Stimulated activated naive B cell treated with anti-CD40 and anti-IgM and Interleukin-4, amounts not matched to agents 10 μg/mL and 1 μg/mL and 100 μg/mL, for 72 hours (primary cell): ENCODE data around the gene MED23.

Experiments used
- ATAC-seq, 2 donors: fragments of 150-1000 bp; cut with Tn5 transposase; replicated peaks; 2 replicates each; pipeline ENCODE4 v1.10.0; 2021; ENCODE audit warnings: moderate library complexity in 1 of 2
- DNase-seq: peaks from one replicate; pipeline ENCODE4 v3.0.0; 2021
- H3K27ac Mint-ChIP-seq: one replicate; pipeline ENCODE4 v1.8.0; 2022; ENCODE audit warnings: mild to moderate bottlenecking, mixed read lengths
- H3K27me3 Mint-ChIP-seq, 2 donors: one replicate each; pipeline ENCODE4 v1.8.0; 2022; ENCODE audit warnings: mixed read lengths in 2 of 2
- H3K36me3 Mint-ChIP-seq, 2 donors: one replicate each; pipeline ENCODE4 v1.8.0; 2022; ENCODE audit warnings: mixed read lengths in 2 of 2, mild to moderate bottlenecking in 1 of 2
- H3K4me1 Mint-ChIP-seq, 2 donors: one replicate each; pipeline ENCODE4 v1.8.0; 2022; ENCODE audit warnings: mixed read lengths in 2 of 2, mild to moderate bottlenecking in 1 of 2
- H3K4me3 Mint-ChIP-seq, 2 donors: one replicate each; pipeline ENCODE4 v1.8.0; 2022; ENCODE audit warnings: mild to moderate bottlenecking in 2 of 2, mixed read lengths in 2 of 2, moderate library complexity in 1 of 2
- H3K9me3 Mint-ChIP-seq, 2 donors: one replicate each; pipeline ENCODE4 v1.8.0; 2022; ENCODE audit warnings: mixed read lengths in 2 of 2, mild to moderate bottlenecking in 1 of 2

Gene MED23

GRCh38 chr6:131627724-131628682 is at the start of gene MED23:
MED23 (minus strand) TSS chr6:131628242; CDS start chr6:131628049, 193 bp downstream.
- ATAC-seq (peak; percentile 89 to 95), DNase-seq (peak; percentile 95)
- Mint-ChIP-seq H3K4me1 (peaks cover 9 to 36% of the 10 kb centered on the region in 2 donors), H3K4me3 (peak within 1 kb of the TSS; percentile 97 to 99), H3K27ac (peak within 1 kb of the TSS; percentile 97), H3K27me3 (no peaks in the 10 kb centered on the region), H3K36me3 (peaks cover 18 to 25% of the 10 kb centered on the region in 2 donors), H3K9me3 (no peaks in the 10 kb centered on the region)

GRCh38 chr6:131673184-131673583 is 45.1 kb upstream of the MED23 start:
- Mint-ChIP-seq H3K36me3 (peaks cover 0 to 6% of the 10 kb centered on the region in 2 donors), H3K4me1 (no peaks in the 10 kb centered on the region), H3K4me3 (no peak overlapping the region), H3K27me3 (no peaks in the 10 kb centered on the region), H3K27ac (no peak overlapping the region), H3K9me3 (no peaks in the 10 kb centered on the region)
- DNase-seq (no peak), ATAC-seq (no peak)

- Mint-ChIP-seq H3K36me3 (peaks cover 0 to 6% of the 10 kb centered on the region in 2 donors), H3K4me1 (peaks cover 0 to 9% of the 10 kb centered on the region in 2 donors), H3K4me3 (no peak overlapping the region), H3K27me3 (peaks cover 0 to 3% of the 10 kb centered on the region in 2 donors), H3K27ac (no peak overlapping the region), H3K9me3 (no peaks in the 10 kb centered on the region)
- no peak for DNase-seq
- no peak for ATAC-seq
These were observed 41.8 kb upstream of the MED23 start for GRCh38 chr6:131669891-131670290.

- H3K9me3 Mint-ChIP-seq, result no peaks in the 10 kb centered on the region
- peaks cover 0 to 3% of the 10 kb centered on the region in 2 donors for H3K27me3 Mint-ChIP-seq
- ATAC-seq, result no peak
- no peak overlapping the region for H3K27ac Mint-ChIP-seq
- peaks cover 6 to 17% of the 10 kb centered on the region in 2 donors for H3K4me1 Mint-ChIP-seq
- H3K4me3 Mint-ChIP-seq, result no peak overlapping the region
- DNase-seq, result no peak
- H3K36me3 Mint-ChIP-seq, result peaks cover 3 to 4% of the 10 kb centered on the region in 2 donors
These were observed 35.6 kb upstream of the MED23 start for GRCh38 chr6:131663578-131664165.

GRCh38 chr6:131660195-131660594 is 32.2 kb upstream of the MED23 start:
- DNase-seq (no peak), ATAC-seq (peak; percentile 87 to 89)
- Mint-ChIP-seq H3K9me3 (no peaks in the 10 kb centered on the region), H3K4me1 (peaks cover 6 to 8% of the 10 kb centered on the region in 2 donors), H3K36me3 (peaks cover 3 to 4% of the 10 kb centered on the region in 2 donors), H3K27ac (peak overlapping the region; percentile 33), H3K4me3 (no peak overlapping the region), H3K27me3 (no peaks in the 10 kb centered on the region)

- DNase-seq, result no peak
- Mint-ChIP-seq H3K4me3 (no peak overlapping the region), H3K27me3 (no peaks in the 10 kb centered on the region), H3K36me3 (peaks cover 4 to 7% of the 10 kb centered on the region in 2 donors), H3K9me3 (no peaks in the 10 kb centered on the region), H3K4me1 (peaks cover 8 to 18% of the 10 kb centered on the region in 2 donors), H3K27ac (no peak overlapping the region)
- no peak for ATAC-seq
These were observed 30.2 kb upstream of the MED23 start for GRCh38 chr6:131658287-131658686.

- ATAC-seq (no peak), DNase-seq (no peak)
- H3K27me3 Mint-ChIP-seq, result no peaks in the 10 kb centered on the region
- H3K27ac Mint-ChIP-seq, result no peak overlapping the region
- no peaks in the 10 kb centered on the region for H3K9me3 Mint-ChIP-seq
- H3K4me1 Mint-ChIP-seq, result peaks cover 8 to 18% of the 10 kb centered on the region in 2 donors
- peaks cover 4 to 7% of the 10 kb centered on the region in 2 donors for H3K36me3 Mint-ChIP-seq
- H3K4me3 Mint-ChIP-seq, result no peak overlapping the region
These were observed 29.6 kb upstream of the MED23 start for GRCh38 chr6:131657630-131658111.

- H3K9me3 Mint-ChIP-seq, result no peaks in the 10 kb centered on the region
- H3K4me3 Mint-ChIP-seq, result no peak overlapping the region
- H3K27me3 Mint-ChIP-seq, result no peaks in the 10 kb centered on the region
- peaks cover 8 to 18% of the 10 kb centered on the region in 2 donors for H3K4me1 Mint-ChIP-seq
- DNase-seq, result no peak
- H3K36me3 Mint-ChIP-seq, result peaks cover 4 to 7% of the 10 kb centered on the region in 2 donors
- no peak overlapping the region for H3K27ac Mint-ChIP-seq
- no peak for ATAC-seq
These were observed 29.2 kb upstream of the MED23 start for GRCh38 chr6:131657222-131657621.

GRCh38 chr6:131656667-131657066 is 28.6 kb upstream of the MED23 start:
- no peak overlapping the region for H3K4me3 Mint-ChIP-seq
- ATAC-seq (no peak), DNase-seq (no peak)

GRCh38 chr6:131655951-131656350 is 27.9 kb upstream of the MED23 start:
- no peak overlapping the region for H3K4me3 Mint-ChIP-seq
- H3K27me3 Mint-ChIP-seq, result no peaks in the 10 kb centered on the region
- peaks cover 0 to 5% of the 10 kb centered on the region in 2 donors for H3K36me3 Mint-ChIP-seq
- no peaks in the 10 kb centered on the region for H3K9me3 Mint-ChIP-seq
- no peak for DNase-seq
- peaks cover 8 to 18% of the 10 kb centered on the region in 2 donors for H3K4me1 Mint-ChIP-seq
- H3K27ac Mint-ChIP-seq, result no peak overlapping the region
- no peak for ATAC-seq

More at GRCh38 chr6:131656667-131657066, 28.6 kb upstream of the MED23 start:
- Mint-ChIP-seq H3K27me3 (no peaks in the 10 kb centered on the region), H3K27ac (no peak overlapping the region), H3K36me3 (peaks cover under 1 to 5% of the 10 kb centered on the region in 2 donors), H3K9me3 (no peaks in the 10 kb centered on the region), H3K4me1 (peaks cover 8 to 18% of the 10 kb centered on the region in 2 donors)

GRCh38 chr6:131655387-131655786 is 27.3 kb upstream of the MED23 start:
- ATAC-seq, result no peak
- H3K4me3 Mint-ChIP-seq, result no peak overlapping the region
- H3K4me1 Mint-ChIP-seq, result peaks cover 7 to 15% of the 10 kb centered on the region in 2 donors
- no peak for DNase-seq
- peaks cover 0 to 5% of the 10 kb centered on the region in 2 donors for H3K36me3 Mint-ChIP-seq
- H3K9me3 Mint-ChIP-seq, result no peaks in the 10 kb centered on the region
- no peaks in the 10 kb centered on the region for H3K27me3 Mint-ChIP-seq
- H3K27ac Mint-ChIP-seq, result peak overlapping the region; percentile 70

- Mint-ChIP-seq H3K27me3 (no peaks in the 10 kb centered on the region), H3K4me1 (peaks cover 2 to 10% of the 10 kb centered on the region in 2 donors), H3K27ac (no peak overlapping the region), H3K36me3 (peaks cover 0 to 5% of the 10 kb centered on the region in 2 donors), H3K4me3 (no peak overlapping the region), H3K9me3 (no peaks in the 10 kb centered on the region)
- ATAC-seq (peak in 1 of 2 donors; percentile 36), DNase-seq (no peak)
These were observed 26.3 kb upstream of the MED23 start for GRCh38 chr6:131654326-131654725.

GRCh38 chr6:131652472-131652871 is 24.4 kb upstream of the MED23 start:
- no peak for ATAC-seq
- H3K36me3 Mint-ChIP-seq, result peaks cover 0 to 7% of the 10 kb centered on the region in 2 donors
- no peak overlapping the region for H3K27ac Mint-ChIP-seq
- H3K4me1 Mint-ChIP-seq, result peaks cover 6 to 17% of the 10 kb centered on the region in 2 donors
- H3K27me3 Mint-ChIP-seq, result no peaks in the 10 kb centered on the region
- no peaks in the 10 kb centered on the region for H3K9me3 Mint-ChIP-seq
- no peak overlapping the region for H3K4me3 Mint-ChIP-seq
- no peak for DNase-seq

- no peak overlapping the region for H3K4me3 Mint-ChIP-seq
- ATAC-seq, result no peak
- DNase-seq, result no peak
- no peaks in the 10 kb centered on the region for H3K9me3 Mint-ChIP-seq
- H3K4me1 Mint-ChIP-seq, result peaks cover 6 to 17% of the 10 kb centered on the region in 2 donors
- no peaks in the 10 kb centered on the region for H3K27me3 Mint-ChIP-seq
- no peak overlapping the region for H3K27ac Mint-ChIP-seq
- H3K36me3 Mint-ChIP-seq, result peaks cover 0 to 7% of the 10 kb centered on the region in 2 donors
These were observed 23.7 kb upstream of the MED23 start for GRCh38 chr6:131651782-131652181.
